Gastrocnemius medialis (tissue), 4 donors: ENCODE results near the gene FRMD4B.

Source experiments
- CTCF ChIP-seq, 5 experiments: fragments of 450-650 bp in 3 of 5; fragments of 200-600 bp in 2 of 5; sonication (generic) in 2 of 5; IDR thresholded peaks in 4 of 5; conservative IDR thresholded peaks in 1 of 5; 1 replicate in 4 of 5; 2 replicates in 1 of 5; pipeline ENCODE4 v1.5.1; 2016 to 2019; ENCODE audit warnings: antibody characterized with exemption in 5 of 5, mild to moderate bottlenecking in 3 of 5, moderate library complexity in 3 of 5
- POLR2A ChIP-seq, 2 donors: fragments of 450-650 bp; IDR thresholded peaks; one replicate each; pipeline ENCODE4 v1.6.1; 2017; ENCODE audit warnings: antibody characterized with exemption in 2 of 2, mild to moderate bottlenecking in 2 of 2, moderate library complexity in 2 of 2

GRCh38 chr3:69288161-69288895, 97.6 kb downstream of the FRMD4B start:
- no peak for TF ChIP-seq CTCF (IDR thresholded peaks at IDR 0.05 in 4 of 5, conservative IDR thresholded peaks at IDR 0.05 in 1 of 5)
- TF ChIP-seq POLR2A (IDR thresholded peaks at IDR 0.05) = no peak
